ENCODE data around the gene CSNK1A1L.
A peak's percentile ranks its signal among the peaks of the same experiment; 100 is the strongest.
"Not testable (repeated sequence)": the region's sequence is repeated elsewhere in the genome, so short reads cannot be mapped to it uniquely, and the experiment has no call there.

The CSNK1A1L gene

DNA sequence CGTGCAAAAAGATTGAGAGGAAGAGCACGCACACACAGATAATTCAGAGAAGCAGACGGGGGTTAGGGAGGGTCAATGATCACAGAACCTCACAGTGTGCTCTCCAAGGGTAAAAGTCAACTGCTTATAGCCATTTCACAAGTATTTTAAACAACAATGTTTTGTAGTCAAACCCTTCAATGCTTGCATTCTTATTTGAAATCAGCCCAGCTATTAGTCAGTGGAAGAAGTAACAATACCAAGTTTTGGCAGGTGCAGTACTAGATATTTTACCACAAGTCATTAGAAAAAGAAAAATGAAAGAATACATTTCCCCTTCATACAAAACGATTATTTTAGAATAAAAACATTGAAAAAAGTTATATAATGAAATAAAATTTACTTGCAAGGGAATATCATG, 2.6 kb downstream of the CSNK1A1L start:
- no peak for DNase-seq

- no peak for DNase-seq
These were observed 4.3 kb downstream of the CSNK1A1L start for GRCh38 chr13:37101201-37101600.

GRCh38 chr13:37100731-37101130, 4.7 kb downstream of the CSNK1A1L start:
- DNase-seq: no peak

- DNase-seq: peak; percentile 29
These were observed 8.4 kb downstream of the CSNK1A1L start for GRCh38 chr13:37097076-37097475.

DNA sequence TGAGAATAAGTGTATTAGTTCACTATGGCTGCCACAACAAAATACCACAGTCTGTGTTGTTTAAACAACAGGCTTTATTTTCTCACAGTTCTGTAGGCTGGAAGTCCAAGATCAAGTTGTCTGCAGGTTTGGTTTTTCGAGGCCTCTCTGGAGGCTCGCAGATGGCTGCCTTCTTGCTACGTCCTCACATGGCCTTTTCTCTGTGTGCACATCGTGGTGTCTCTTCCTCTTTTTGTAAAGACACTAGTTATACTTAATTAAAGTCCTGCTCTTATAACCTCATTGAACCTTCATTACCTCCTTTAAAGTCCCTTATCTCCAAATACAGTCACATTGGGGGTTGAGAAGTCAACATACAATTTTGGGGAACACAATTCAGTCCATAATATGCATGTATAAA, 10.6 kb downstream of the CSNK1A1L start:
- no peak for DNase-seq

GRCh38 chr13:37094099-37094498, 11.4 kb downstream of the CSNK1A1L start:
- DNase-seq: no peak

GRCh38 chr13:37091835-37092234, 13.6 kb downstream of the CSNK1A1L start:
- no peak for DNase-seq

GRCh38 chr13:37090912-37091311, 14.6 kb downstream of the CSNK1A1L start:
- no peak for DNase-seq

DNA sequence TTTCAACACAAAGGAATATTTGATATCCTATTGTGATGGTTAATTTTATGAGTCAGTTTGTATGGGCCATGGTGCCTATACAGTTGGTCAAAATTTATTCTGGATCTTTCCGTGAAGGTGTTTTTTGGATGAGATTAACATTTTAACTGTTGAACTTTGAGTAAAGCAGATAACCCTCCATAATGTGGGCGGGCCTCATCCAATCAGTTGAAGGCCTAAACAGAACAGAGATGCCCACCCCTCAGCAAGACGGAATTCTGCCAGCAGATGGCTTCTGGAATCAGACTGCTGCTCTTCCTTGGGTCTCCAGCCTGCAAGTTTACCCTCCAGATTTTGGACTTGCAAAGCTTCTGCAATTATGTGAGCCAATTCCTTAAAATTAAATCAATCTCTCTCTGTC, 16.0 kb downstream of the CSNK1A1L start:
- no peak for DNase-seq

- no peak for DNase-seq
These were observed 18.0 kb downstream of the CSNK1A1L start for GRCh38 chr13:37087486-37087885.

DNA sequence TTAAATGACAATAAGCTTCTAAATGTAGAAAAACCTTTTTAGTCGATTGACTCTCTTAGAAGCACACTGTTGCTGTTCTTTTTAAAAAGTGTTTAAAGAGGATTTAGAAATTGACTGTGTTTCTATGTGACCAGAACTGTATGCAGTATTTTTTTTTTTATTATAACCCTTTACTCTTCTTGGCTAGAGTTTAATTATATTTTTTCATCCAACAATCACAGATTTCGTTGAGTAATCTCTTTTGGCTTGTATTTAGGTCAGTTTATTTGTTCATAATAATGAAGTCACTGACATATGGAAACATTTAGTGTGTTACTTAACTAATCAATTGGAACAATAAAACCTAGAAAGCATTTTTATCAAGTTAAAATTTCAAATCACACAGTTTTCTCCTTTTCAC, 19.9 kb downstream of the CSNK1A1L start:
- DNase-seq: no peak

GRCh38 chr13:37076818-37077217, 28.6 kb downstream of the CSNK1A1L start:
- no peak for DNase-seq

DNA sequence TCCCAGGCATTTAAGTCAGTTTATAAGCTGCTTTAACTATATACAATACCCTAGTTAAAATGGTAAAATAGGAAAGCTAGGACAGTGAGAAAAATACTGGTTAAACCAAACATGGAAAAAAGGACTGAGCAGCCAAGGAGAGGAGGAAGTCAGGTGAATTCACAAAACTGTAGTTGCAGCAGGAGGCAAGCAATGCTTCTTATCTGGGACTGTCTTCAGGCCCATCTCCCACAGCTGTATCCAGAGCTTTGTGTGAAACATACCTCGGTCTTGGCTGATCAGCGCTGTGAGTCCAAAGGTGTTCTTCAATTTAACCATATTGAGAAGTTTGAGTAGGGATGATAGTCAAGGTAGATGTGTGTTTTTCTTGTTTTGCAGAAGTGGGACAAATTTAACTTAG, 30.3 kb downstream of the CSNK1A1L start:
- no peak for DNase-seq

DNA sequence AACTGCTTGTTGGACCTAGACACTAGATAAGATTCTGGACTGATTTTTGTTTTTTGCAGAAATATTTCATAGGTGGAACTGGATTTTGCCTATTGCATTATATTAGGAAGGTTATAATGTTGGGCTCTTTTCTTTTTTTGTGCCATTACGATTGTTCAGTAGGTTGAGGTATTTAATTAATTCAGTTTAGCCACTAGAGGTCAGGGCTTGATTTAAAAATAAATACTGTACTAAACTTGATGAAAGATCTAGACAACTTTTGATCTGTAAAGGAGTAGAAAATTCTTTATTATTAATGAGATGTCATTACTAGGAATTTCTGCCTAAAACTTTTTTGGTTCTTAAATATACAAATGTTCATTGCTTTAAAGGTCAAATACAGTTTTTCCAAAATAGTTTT, 30.8 kb downstream of the CSNK1A1L start:
- DNase-seq: peak; percentile 35

GRCh38 chr13:37072024-37072423, 33.4 kb downstream of the CSNK1A1L start:
- no peak for DNase-seq

DNA sequence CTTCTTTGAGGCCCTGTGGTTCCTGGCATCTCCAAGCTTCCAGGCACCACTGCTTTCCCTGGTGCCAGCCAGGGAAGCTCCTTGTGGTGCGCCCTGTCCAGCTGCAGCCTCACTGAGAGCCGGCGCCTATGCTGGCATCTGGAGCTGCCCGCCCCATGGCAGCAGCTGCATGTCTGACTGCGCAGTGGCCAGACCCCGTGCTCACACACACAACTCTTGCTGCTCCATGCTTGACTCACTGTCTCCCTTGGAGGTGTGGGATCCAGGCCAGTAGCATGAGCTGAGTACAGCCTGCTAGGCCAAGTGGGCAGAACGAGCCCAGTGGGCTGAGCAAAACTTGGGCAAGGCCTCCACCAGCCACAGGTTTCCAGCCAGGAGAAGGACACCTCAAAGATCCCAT, 34.5 kb downstream of the CSNK1A1L start:
- no peak for DNase-seq

GRCh38 chr13:37070145-37070695, 35.2 kb downstream of the CSNK1A1L start:
- no peak for DNase-seq

- no peak for DNase-seq
These were observed 35.8 kb downstream of the CSNK1A1L start for GRCh38 chr13:37069597-37070103.

DNA sequence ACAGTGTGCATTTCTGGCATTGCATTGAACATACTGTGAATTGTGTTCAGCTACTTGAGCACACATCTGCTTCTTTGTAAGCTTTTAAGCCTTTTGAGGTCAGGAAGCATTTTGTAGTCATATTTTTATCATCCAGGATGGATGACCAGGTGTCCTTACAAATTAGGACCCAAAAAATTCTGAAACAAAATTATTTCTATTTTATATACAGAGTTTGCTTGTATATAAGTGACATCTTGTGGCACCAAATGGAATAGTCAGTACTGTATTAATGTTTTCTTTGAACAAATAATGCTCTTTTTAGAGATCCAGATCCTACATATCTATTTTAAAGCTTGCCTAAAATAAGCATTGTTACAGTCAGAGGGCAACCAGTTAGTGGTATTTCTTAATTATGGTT, 36.5 kb downstream of the CSNK1A1L start:
- DNase-seq: no peak

DNA sequence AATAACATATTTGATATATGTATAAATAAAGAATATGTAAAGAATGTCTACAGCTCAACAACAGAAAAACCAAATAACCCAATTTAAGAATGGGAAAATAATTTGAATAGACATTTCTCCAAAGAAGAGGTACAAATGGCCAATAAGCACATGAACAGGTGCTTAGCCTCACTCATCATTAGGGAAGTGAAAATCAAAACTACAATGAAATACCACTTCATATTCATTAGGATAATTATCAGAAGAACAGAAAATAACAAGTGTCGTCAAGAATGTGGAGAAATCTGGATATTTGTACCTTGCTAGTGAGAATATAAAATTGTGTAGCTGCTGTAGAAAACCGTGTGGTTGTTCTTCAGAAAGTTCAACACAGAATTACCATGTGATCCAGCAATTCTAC, 37.6 kb downstream of the CSNK1A1L start:
- no peak for DNase-seq

GRCh38 chr13:37065890-37066526, 39.5 kb downstream of the CSNK1A1L start:
- DNase-seq: no peak

- DNase-seq: no peak
These were observed 45.6 kb downstream of the CSNK1A1L start for GRCh38 chr13:37059848-37060192.

DNA sequence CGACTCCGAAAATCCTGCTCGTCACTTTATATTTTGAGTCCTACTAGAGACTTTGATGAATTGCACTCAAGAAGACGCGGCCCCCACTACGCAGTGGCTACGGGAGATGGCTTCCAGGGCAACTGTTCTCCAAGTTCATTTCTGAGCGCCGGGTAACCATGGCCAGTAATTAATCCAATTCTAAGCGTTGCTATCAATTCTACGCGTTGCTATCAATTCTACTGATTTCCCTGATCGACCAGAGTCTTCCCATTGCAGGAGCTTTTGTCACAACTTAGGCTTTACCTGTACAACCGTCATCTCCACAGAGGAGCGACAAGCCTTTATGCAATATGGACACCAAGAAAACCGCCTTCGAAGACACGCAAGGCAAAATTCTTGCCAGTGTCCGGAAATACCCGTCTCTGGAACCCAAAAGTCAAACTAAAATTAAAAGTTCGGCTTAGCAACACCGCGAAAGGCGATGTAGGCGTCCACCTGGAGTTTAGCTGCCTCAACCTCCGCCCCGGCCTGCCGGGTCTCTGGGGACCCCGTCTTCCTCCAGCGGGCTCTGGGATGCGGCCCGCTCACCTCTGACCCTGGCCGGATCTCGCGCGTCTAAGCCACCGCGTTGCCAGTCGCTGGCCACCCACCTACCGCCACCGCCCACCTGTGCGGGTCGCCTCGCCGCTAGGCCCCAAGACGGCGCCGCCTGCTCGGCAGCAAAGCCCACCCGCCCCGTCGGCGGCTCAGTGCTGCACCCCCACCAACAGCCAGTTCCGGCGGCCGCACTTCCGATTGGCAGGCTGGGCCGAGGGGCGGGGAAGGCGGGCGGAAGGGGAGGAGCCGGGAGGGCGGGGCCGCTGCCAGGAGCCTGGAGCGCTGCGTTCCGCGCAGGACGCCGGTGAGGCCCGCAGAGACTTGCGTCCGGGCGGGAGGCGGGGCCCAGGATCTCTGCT, 46.3 kb downstream of the CSNK1A1L start, which contains the start of gene SUPT20H:
SUPT20H (minus strand) TSS at position 779 of the 938 bp plus-strand sequence. CDS start 8,198 bp downstream, outside the sequence.
- DNase-seq: peak; percentile 90

DNA sequence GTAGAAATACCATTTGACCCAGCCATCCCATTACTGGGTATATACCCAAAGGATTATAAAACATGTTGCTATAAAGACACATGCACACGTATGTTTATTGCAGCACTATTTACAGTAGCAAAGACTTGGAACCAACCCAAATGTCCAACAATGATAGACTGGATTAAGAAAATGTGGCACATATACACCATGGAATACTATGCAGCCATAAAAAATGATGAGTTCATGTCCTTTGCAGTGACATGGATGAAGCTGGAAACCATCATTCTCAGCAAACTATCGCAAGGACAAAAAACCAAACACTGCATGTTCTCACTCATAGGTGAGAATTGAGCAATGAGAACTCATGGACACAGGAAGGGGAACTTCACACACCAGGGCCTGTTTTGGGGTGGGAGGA, 49.2 kb downstream of the CSNK1A1L start:
- not testable (repeated sequence) for DNase-seq

All from EL (cell line).